K562 (cell line): ENCODE measurements around the gene NDC1. TPM values are rescaled to one million over a fixed set of nuclear protein-coding genes. Genes with fewer than 3 reads are reported as not detected.

Source experiments
- ATAC-seq: fragments of 200-7000 bp; cut with Tn5 transposase; 3 replicates; pipeline ENCODE4 v1.9.1; 2020; ENCODE audit warnings: moderate library complexity
- BruUV-seq: library from RNA; stranded (reverse); fragments of 400-500 nt; replicated peaks from 2 replicates; lab custom pipeline; 2021; lab: Mats Ljungman, UMichigan
- CTCF ChIA-PET: fragments of 300-600 bp; formaldehyde crosslinking; extraction: SDS; loops from one replicate; lab custom pipeline; 2021; ENCODE audit warnings: low intra/inter-chr PET ratio; lab: Yijun Ruan, JAX
- POLR2A ChIA-PET: fragments of 300-600, 350-650 bp; sonication (Branson Sonifier 250); formaldehyde crosslinking; extraction: SDS; loops from one replicate; lab custom pipeline; 2021; ENCODE audit warnings: antibody characterized with exemption, inconsistent platforms; lab: Yijun Ruan, JAX
- DNase-seq, 4 experiments: peaks; one replicate each; pipeline versions ENCODE4 v3.0.0 to v3.0.0-alpha.2; 2011 to 2018; ENCODE audit warnings: low spot score in 3 of 4, mixed read lengths in 3 of 4; ENCODE audit errors: extremely low read depth in 1 of 4
- FAIRE-seq: peaks from 2 replicates; lab custom pipeline; 2011; peaks lifted over from hg19 to GRCh38; lab: Jason Lieb, UNC
- H2AFZ ChIP-seq: 2 replicates; pipeline ENCODE4 v1.6.0; 2011; ENCODE audit warnings: low read depth, low read length, control low read depth, inconsistent platforms
- H3K27ac ChIP-seq: fragments of 200-600 bp; 3 replicates; pipeline ENCODE4 v1.8.0; 2011; ENCODE audit warnings: low read depth, mild to moderate bottlenecking, control low read depth, inconsistent platforms, low read length, moderate library complexity, mixed read lengths; ENCODE audit errors: extremely low read depth
- H3K27me3 ChIP-seq, 2 experiments: fragments of 300-600 bp in 1 of 2; 2 replicates in 1 of 2; 3 replicates in 1 of 2; pipeline versions ENCODE4 v1.6.0 to v1.8.0; 2011; ENCODE audit warnings: inconsistent platforms in 2 of 2, low read length in 2 of 2, mild to moderate bottlenecking in 1 of 2, mixed read lengths in 1 of 2, moderate library complexity in 1 of 2; ENCODE audit not compliant: control insufficient read depth in 2 of 2, insufficient read depth in 2 of 2
- H3K36me3 ChIP-seq: fragments of 300-600 bp; 3 replicates; pipeline ENCODE4 v1.8.0; 2011; ENCODE audit warnings: mild to moderate bottlenecking, low read length, inconsistent platforms; ENCODE audit not compliant: control insufficient read depth, insufficient read depth
- H3K4me1 ChIP-seq, 2 experiments: fragments of 200-600 bp in 1 of 2; replicated peaks in 1 of 2; 2 replicates in 1 of 2; 3 replicates in 1 of 2; pipeline versions ENCODE4 v1.5.1 to v1.8.0; 2011; ENCODE audit warnings: inconsistent platforms in 2 of 2, low read length in 2 of 2, mild to moderate bottlenecking in 1 of 2, mixed read lengths in 1 of 2, moderate library complexity in 1 of 2; ENCODE audit not compliant: control insufficient read depth in 2 of 2, insufficient read depth in 2 of 2
- H3K4me2 ChIP-seq: 2 replicates; pipeline ENCODE4 v1.6.1; 2011; ENCODE audit warnings: low read length, control low read depth, inconsistent platforms, mixed read lengths; ENCODE audit not compliant: insufficient read depth
- H3K4me3 ChIP-seq: fragments of 200-600 bp; sonication (generic), shearing (Covaris generic); 2 replicates; pipeline ENCODE4 v1.5.1; 2016; ENCODE audit warnings: control low read depth, inconsistent platforms
- H3K79me2 ChIP-seq: fragments of 200-600 bp; 3 replicates; pipeline ENCODE4 v1.8.0; 2011; ENCODE audit warnings: low read length, inconsistent platforms; ENCODE audit not compliant: control insufficient read depth, insufficient read depth
- H3K9ac ChIP-seq, 2 experiments: 2 replicates each; pipeline versions ENCODE4 v1.6.0 to v1.6.1; 2011; ENCODE audit warnings: low read depth in 2 of 2, low read length in 2 of 2, control low read depth in 1 of 2, inconsistent platforms in 1 of 2, mild to moderate bottlenecking in 1 of 2, mixed read lengths in 1 of 2; ENCODE audit not compliant: insufficient read depth in 1 of 2
- H3K9me1 ChIP-seq: one replicate; pipeline ENCODE4 v1.6.0; 2011; ENCODE audit warnings: inconsistent platforms, mild to moderate bottlenecking, low read length, moderate library complexity; ENCODE audit not compliant: control insufficient read depth, insufficient read depth
- H3K9me3 ChIP-seq: replicated peaks from 2 replicates; pipeline ENCODE4 v1.5.1; 2011; ENCODE audit warnings: low read depth, low read length, inconsistent platforms; ENCODE audit not compliant: control insufficient read depth, insufficient read depth
- H4K20me1 ChIP-seq: replicated peaks from 2 replicates; pipeline ENCODE4 v1.6.1; 2011; ENCODE audit warnings: low read length, inconsistent platforms, mixed read lengths; ENCODE audit not compliant: control insufficient read depth, insufficient read depth
- CBX2 ChIP-seq: fragments of 200-600 bp; sonication (generic); IDR thresholded peaks from one replicate; pipeline ENCODE4 v1.6.1; 2012; ENCODE audit warnings: mild to moderate bottlenecking, low read length, inconsistent platforms; ENCODE audit not compliant: insufficient read depth, poor library complexity, severe bottlenecking
- CBX8 ChIP-seq: fragments of 200-600 bp; sonication (generic); IDR thresholded peaks from 2 replicates; pipeline ENCODE4 v1.6.1; 2012; ENCODE audit warnings: borderline replicate concordance, mixed run types, low read depth, mild to moderate bottlenecking, moderate library complexity, mixed read lengths, low read length, control low read depth, inconsistent platforms; ENCODE audit not compliant: poor library complexity, severe bottlenecking; ENCODE audit errors: extremely low read depth
- MCM2 ChIP-seq: fragments of 450-650 bp; IDR thresholded peaks from 2 replicates; pipeline ENCODE4 v1.6.1; 2017; ENCODE audit warnings: low read depth, mild to moderate bottlenecking
- MLLT1 ChIP-seq, 2 experiments: fragments of 450-650 bp; IDR thresholded peaks; 2 replicates each; pipeline ENCODE4 v1.6.1; 2016
- ZNF263 ChIP-seq: sonication (generic); formaldehyde crosslinking; IDR thresholded peaks from 2 replicates; pipeline ENCODE4 v1.8.0; 2022; ENCODE audit warnings: mild to moderate bottlenecking, missing genetic modification reagents, borderline replicate concordance
- WGBS: fragments of 100-300 bp; shearing (Covaris generic); methylation state at CpG from one replicate; pipeline ENCODE4 v1.1.6; 2016; ENCODE audit warnings: low coverage, mixed read lengths; ENCODE audit not compliant: insufficient coverage; ENCODE audit errors: missing lambda C conversion rate; 5-methylcytosine and 5-hydroxymethylcytosine counted together
- in situ Hi-C: fragments of 300-500 bp; cut with MboI; formaldehyde crosslinking; loops from 4 replicates; pipeline ENCODE4 v1.15.0; 2018; ENCODE audit warnings: inconsistent platforms, mixed read lengths
- intact Hi-C: fragments of 100-400 bp; cut with micrococcal nuclease; formaldehyde crosslinking; loops from 2 replicates; pipeline ENCODE4 v1.14.2; 2022
- polyA plus RNA-seq, 8 experiments: library from polyadenylated mRNA; depleted of rRNA in 4 of 8; stranded (reverse) in 5 of 8; unstranded in 3 of 8; fragments of >200 nt; fragmentation: Nextera tagmentation in 2 of 8; fragmentation: Illumina TruSeq in 1 of 8; extraction: Ambion mirVana in 2 of 8; extraction: Trizol in 1 of 8; gene quantifications; 2 replicates each; pipeline versions ENCODE4 v1.2.1 to v1.2.3, GENCODE V29; 2011 to 2014; ENCODE audit warnings: inconsistent platforms in 1 of 8, missing spikeins in 1 of 8
- total RNA-seq, 7 experiments: library from RNA; depleted of rRNA in 6 of 7; stranded (reverse); fragments of >200 nt in 6 of 7; fragmentation: Illumina TruSeq in 2 of 7; extraction: Trizol in 2 of 7; gene quantifications; 2 replicates each; pipeline versions ENCODE4 v1.2.1 to v1.2.3, GENCODE V29; 2011 to 2021; ENCODE audit warnings: low replicate concordance in 1 of 7

Gene NDC1
- total and polyA plus RNA-seq, 9 of the 15 experiments (the other 6 are each of a cell fraction or from before 2014, with no cell fraction given), result 26.9 to 102 (median 64.5) TPM

- no peak overlapping the region for H3K27ac ChIP-seq
- peak; percentile 74 for TF ChIP-seq CBX8
- peak; percentile 73 for TF ChIP-seq CBX2
- TF ChIP-seq MLLT1 (IDR thresholded peaks at IDR 0.05), result no peak
- no peak for TF ChIP-seq MCM2
- no peak for TF ChIP-seq ZNF263
- POLR2A ChIA-PET, result interaction anchor here (1.2 kb wide), 1 partner anchor 17 kb away, joined by 4 read pairs; no protein-coding TSS in a partner anchor
- no TSS peak for BruUV-seq
- WGBS, result 9% methylated on average over 16 of the region's 16 CpGs
- no peaks in the 10 kb centered on the region for H3K79me2 ChIP-seq
- intact Hi-C loops, result no loop called here
- H3K36me3 ChIP-seq, result no peaks in the 10 kb centered on the region
- no peak for ATAC-seq
- no peaks in the 10 kb centered on the region for H3K9me3 ChIP-seq
- peaks cover 62 to 65% of the 10 kb centered on the region in 2 experiments for H3K27me3 ChIP-seq
- no peaks in the 10 kb centered on the region for H3K4me1 ChIP-seq
- H3K4me2 ChIP-seq, result no peak overlapping the region
- H3K9ac ChIP-seq, result no peak overlapping the region
- H3K9me1 ChIP-seq, result no peaks in the 10 kb centered on the region
- no peak for DNase-seq
- CTCF ChIA-PET, result no interaction called here
- FAIRE-seq, result no peak
- H4K20me1 ChIP-seq, result peaks cover 6% of the 10 kb centered on the region; the same call in 1 of the 2 replicates
- no peak overlapping the region for H2AFZ ChIP-seq
- H3K4me3 ChIP-seq, result no peak overlapping the region
- in situ Hi-C loops, result no loop called here
Observed at GRCh38 chr1:53729456-53730223, 108.5 kb downstream of the NDC1 start.
